K562 (cell line): Measurements from ENCODE around the gene GRIN1. TPM values are rescaled to one million over a fixed set of nuclear protein-coding genes. Genes with fewer than 3 reads are reported as not detected.

Experiments used
- ATAC-seq: fragments of 200-7000 bp; cut with Tn5 transposase; 3 replicates; pipeline ENCODE4 v1.9.1; 2020; ENCODE audit warnings: moderate library complexity
- BruUV-seq: library from RNA; stranded (reverse); fragments of 400-500 nt; replicated peaks from 2 replicates; lab custom pipeline; 2021; lab: Mats Ljungman, UMichigan
- CTCF ChIA-PET: fragments of 300-600 bp; formaldehyde crosslinking; extraction: SDS; loops from one replicate; lab custom pipeline; 2021; ENCODE audit warnings: low intra/inter-chr PET ratio; lab: Yijun Ruan, JAX
- POLR2A ChIA-PET: fragments of 300-600, 350-650 bp; sonication (Branson Sonifier 250); formaldehyde crosslinking; extraction: SDS; loops from one replicate; lab custom pipeline; 2021; ENCODE audit warnings: antibody characterized with exemption, inconsistent platforms; lab: Yijun Ruan, JAX
- DNase-seq, 4 experiments: peaks; one replicate each; pipeline versions ENCODE4 v3.0.0 to v3.0.0-alpha.2; 2011 to 2018; ENCODE audit warnings: low spot score in 3 of 4, mixed read lengths in 3 of 4; ENCODE audit errors: extremely low read depth in 1 of 4
- FAIRE-seq: peaks from 2 replicates; lab custom pipeline; 2011; peaks lifted over from hg19 to GRCh38; lab: Jason Lieb, UNC
- H2AFZ ChIP-seq: 2 replicates; pipeline ENCODE4 v1.6.0; 2011; ENCODE audit warnings: low read depth, low read length, control low read depth, inconsistent platforms
- H3K27ac ChIP-seq: fragments of 200-600 bp; 3 replicates; pipeline ENCODE4 v1.8.0; 2011; ENCODE audit warnings: low read depth, mild to moderate bottlenecking, control low read depth, inconsistent platforms, low read length, moderate library complexity, mixed read lengths; ENCODE audit errors: extremely low read depth
- H3K27me3 ChIP-seq, 2 experiments: fragments of 300-600 bp in 1 of 2; 2 replicates in 1 of 2; 3 replicates in 1 of 2; pipeline versions ENCODE4 v1.6.0 to v1.8.0; 2011; ENCODE audit warnings: inconsistent platforms in 2 of 2, low read length in 2 of 2, mild to moderate bottlenecking in 1 of 2, mixed read lengths in 1 of 2, moderate library complexity in 1 of 2; ENCODE audit not compliant: control insufficient read depth in 2 of 2, insufficient read depth in 2 of 2
- H3K36me3 ChIP-seq: fragments of 300-600 bp; 3 replicates; pipeline ENCODE4 v1.8.0; 2011; ENCODE audit warnings: mild to moderate bottlenecking, low read length, inconsistent platforms; ENCODE audit not compliant: control insufficient read depth, insufficient read depth
- H3K4me1 ChIP-seq, 2 experiments: fragments of 200-600 bp in 1 of 2; replicated peaks in 1 of 2; 2 replicates in 1 of 2; 3 replicates in 1 of 2; pipeline versions ENCODE4 v1.5.1 to v1.8.0; 2011; ENCODE audit warnings: inconsistent platforms in 2 of 2, low read length in 2 of 2, mild to moderate bottlenecking in 1 of 2, mixed read lengths in 1 of 2, moderate library complexity in 1 of 2; ENCODE audit not compliant: control insufficient read depth in 2 of 2, insufficient read depth in 2 of 2
- H3K4me2 ChIP-seq: 2 replicates; pipeline ENCODE4 v1.6.1; 2011; ENCODE audit warnings: low read length, control low read depth, inconsistent platforms, mixed read lengths; ENCODE audit not compliant: insufficient read depth
- H3K4me3 ChIP-seq: fragments of 200-600 bp; sonication (generic), shearing (Covaris generic); 2 replicates; pipeline ENCODE4 v1.5.1; 2016; ENCODE audit warnings: control low read depth, inconsistent platforms
- H3K79me2 ChIP-seq: fragments of 200-600 bp; 3 replicates; pipeline ENCODE4 v1.8.0; 2011; ENCODE audit warnings: low read length, inconsistent platforms; ENCODE audit not compliant: control insufficient read depth, insufficient read depth
- H3K9ac ChIP-seq, 2 experiments: 2 replicates each; pipeline versions ENCODE4 v1.6.0 to v1.6.1; 2011; ENCODE audit warnings: low read depth in 2 of 2, low read length in 2 of 2, control low read depth in 1 of 2, inconsistent platforms in 1 of 2, mild to moderate bottlenecking in 1 of 2, mixed read lengths in 1 of 2; ENCODE audit not compliant: insufficient read depth in 1 of 2
- H3K9me1 ChIP-seq: one replicate; pipeline ENCODE4 v1.6.0; 2011; ENCODE audit warnings: inconsistent platforms, mild to moderate bottlenecking, low read length, moderate library complexity; ENCODE audit not compliant: control insufficient read depth, insufficient read depth
- H3K9me3 ChIP-seq: replicated peaks from 2 replicates; pipeline ENCODE4 v1.5.1; 2011; ENCODE audit warnings: low read depth, low read length, inconsistent platforms; ENCODE audit not compliant: control insufficient read depth, insufficient read depth
- H4K20me1 ChIP-seq: replicated peaks from 2 replicates; pipeline ENCODE4 v1.6.1; 2011; ENCODE audit warnings: low read length, inconsistent platforms, mixed read lengths; ENCODE audit not compliant: control insufficient read depth, insufficient read depth
- CTBP1 ChIP-seq: fragments of 450-650 bp; IDR thresholded peaks from 2 replicates; pipeline ENCODE4 v1.6.1; 2016; ENCODE audit warnings: borderline replicate concordance
- ELF2 ChIP-seq: fragments of 250-450 bp; sonication (Bioruptor Pico); IDR thresholded peaks from 2 replicates; pipeline ENCODE4 v1.5.0; 2021; ENCODE audit warnings: mild to moderate bottlenecking
- ETV6 ChIP-seq, 3 experiments: fragments of 150-350 bp in 1 of 3; sonication (generic) in 1 of 3; formaldehyde crosslinking in 1 of 3; IDR thresholded peaks; 2 replicates each; pipeline versions ENCODE4 v1.6.1 to v1.8.0; 2014 to 2022; ENCODE audit warnings: borderline replicate concordance in 2 of 3, low read depth in 2 of 3, antibody characterized with exemption in 1 of 3, low read length in 1 of 3, mild to moderate bottlenecking in 1 of 3, missing genetic modification reagents in 1 of 3
- JUN ChIP-seq, 2 experiments: sonication (generic) in 1 of 2; formaldehyde crosslinking in 1 of 2; IDR thresholded peaks; 2 replicates each; pipeline versions ENCODE4 v1.6.1 to v1.8.0; 2012 to 2022; ENCODE audit warnings: borderline replicate concordance in 2 of 2, mild to moderate bottlenecking in 2 of 2, improper control_type of control experiment in 1 of 2, low read depth in 1 of 2, low read length in 1 of 2, missing genetic modification reagents in 1 of 2
- LCOR ChIP-seq: sonication (generic); formaldehyde crosslinking; IDR thresholded peaks from 2 replicates; pipeline ENCODE4 v1.8.0; 2022; ENCODE audit warnings: mild to moderate bottlenecking, missing genetic modification reagents
- MYC ChIP-seq, 2 experiments: fragments of 250-450 bp in 1 of 2; sonication (Bioruptor Pico) in 1 of 2; IDR thresholded peaks; 2 replicates each; pipeline versions ENCODE4 v1.5.1 to v1.6.1; 2012 to 2021; ENCODE audit warnings: low read depth in 2 of 2, borderline replicate concordance in 1 of 2, improper control_type of control experiment in 1 of 2, low read length in 1 of 2, mild to moderate bottlenecking in 1 of 2, moderate library complexity in 1 of 2
- MYNN ChIP-seq, 2 experiments: sonication (generic); formaldehyde crosslinking in 1 of 2; IDR thresholded peaks; 2 replicates each; pipeline versions ENCODE4 v1.5.0 to v1.6.1; 2016 to 2020; ENCODE audit warnings: antibody characterized with exemption in 1 of 2, missing genetic modification reagents in 1 of 2
- NBN ChIP-seq: fragments of 450-650 bp; IDR thresholded peaks from 2 replicates; pipeline ENCODE4 v1.6.1; 2016; ENCODE audit warnings: low read depth, mild to moderate bottlenecking
- NRF1 ChIP-seq, 2 experiments: fragments of 450-650 bp; IDR thresholded peaks in 1 of 2; conservative IDR thresholded peaks in 1 of 2; 2 replicates each; pipeline ENCODE4 v1.6.1; 2014; ENCODE audit warnings: mild to moderate bottlenecking in 2 of 2
- PHB2 ChIP-seq: fragments of 450-650 bp; IDR thresholded peaks from 2 replicates; pipeline ENCODE4 v1.6.1; 2017; ENCODE audit warnings: low read depth
- PRPF4 ChIP-seq: fragments of 200-400 bp; formaldehyde crosslinking; IDR thresholded peaks from one replicate; pipeline ENCODE4 v1.6.1; 2017; ENCODE audit warnings: low read length, low read depth, mild to moderate bottlenecking; ENCODE audit not compliant: insufficient read depth, poor library complexity, severe bottlenecking
- SMARCA4 ChIP-seq: fragments of 450-650 bp; IDR thresholded peaks from 2 replicates; pipeline ENCODE4 v1.6.1; 2016
- SP2 ChIP-seq: IDR thresholded peaks from 2 replicates; pipeline ENCODE4 v1.6.1; 2011; ENCODE audit warnings: mild to moderate bottlenecking, low read depth, low read length, moderate library complexity; ENCODE audit not compliant: poor library complexity, severe bottlenecking; ENCODE audit errors: extremely low read depth
- SREBF1 ChIP-seq: fragments of 150-350 bp; IDR thresholded peaks from 2 replicates; pipeline ENCODE4 v1.6.1; 2014; ENCODE audit warnings: antibody characterized with exemption, low read depth, low read length, borderline replicate concordance
- TOE1 ChIP-seq, 2 experiments: fragments of 450-650 bp in 1 of 2; sonication (generic) in 1 of 2; formaldehyde crosslinking in 1 of 2; IDR thresholded peaks; 2 replicates each; pipeline versions ENCODE4 v1.7.1 to v1.8.0; 2016 to 2022; ENCODE audit warnings: borderline replicate concordance in 2 of 2, mild to moderate bottlenecking in 2 of 2, antibody characterized with exemption in 1 of 2, inconsistent platforms in 1 of 2, low read depth in 1 of 2, missing genetic modification reagents in 1 of 2, moderate library complexity in 1 of 2
- ZNF140 ChIP-seq: fragments of 250-450 bp; sonication (Bioruptor Pico); IDR thresholded peaks from 2 replicates; pipeline ENCODE4 v1.8.0; 2021; ENCODE audit warnings: moderate library complexity, mild to moderate bottlenecking, inconsistent platforms
- ZNF589 ChIP-seq: fragments of 200-800 bp; sonication (Bioruptor generic); IDR thresholded peaks from 2 replicates; pipeline ENCODE4 v1.6.1; 2016; ENCODE audit warnings: low read depth, missing genetic modification characterization, missing compliant biosample characterization
- ZNF644 ChIP-seq: fragments of 200-800 bp; sonication (Bioruptor generic); IDR thresholded peaks from 2 replicates; pipeline ENCODE4 v1.6.1; 2016; ENCODE audit warnings: low read depth, missing genetic modification characterization, missing compliant biosample characterization
- WGBS: fragments of 100-300 bp; shearing (Covaris generic); methylation state at CpG from one replicate; pipeline ENCODE4 v1.1.6; 2016; ENCODE audit warnings: low coverage, mixed read lengths; ENCODE audit not compliant: insufficient coverage; ENCODE audit errors: missing lambda C conversion rate; 5-methylcytosine and 5-hydroxymethylcytosine counted together
- in situ Hi-C: fragments of 300-500 bp; cut with MboI; formaldehyde crosslinking; loops from 4 replicates; pipeline ENCODE4 v1.15.0; 2018; ENCODE audit warnings: inconsistent platforms, mixed read lengths
- intact Hi-C: fragments of 100-400 bp; cut with micrococcal nuclease; formaldehyde crosslinking; loops from 2 replicates; pipeline ENCODE4 v1.14.2; 2022
- polyA plus RNA-seq, 8 experiments: library from polyadenylated mRNA; depleted of rRNA in 4 of 8; stranded (reverse) in 5 of 8; unstranded in 3 of 8; fragments of >200 nt; fragmentation: Nextera tagmentation in 2 of 8; fragmentation: Illumina TruSeq in 1 of 8; extraction: Ambion mirVana in 2 of 8; extraction: Trizol in 1 of 8; gene quantifications; 2 replicates each; pipeline versions ENCODE4 v1.2.1 to v1.2.3, GENCODE V29; 2011 to 2014; ENCODE audit warnings: inconsistent platforms in 1 of 8, missing spikeins in 1 of 8
- total RNA-seq, 7 experiments: library from RNA; depleted of rRNA in 6 of 7; stranded (reverse); fragments of >200 nt in 6 of 7; fragmentation: Illumina TruSeq in 2 of 7; extraction: Trizol in 2 of 7; gene quantifications; 2 replicates each; pipeline versions ENCODE4 v1.2.1 to v1.2.3, GENCODE V29; 2011 to 2021; ENCODE audit warnings: low replicate concordance in 1 of 7
- TF ChIP-seq, protein P1 (sequence below): fragments of 450-650 bp; IDR thresholded peaks from one replicate; pipeline ENCODE4 v1.6.1; 2018; ENCODE audit warnings: mild to moderate bottlenecking, moderate library complexity; ENCODE audit not compliant: partially characterized antibody

GRIN1 gene
- total and polyA plus RNA-seq, 9 of the 15 experiments (the other 6 are each of a cell fraction or from before 2014, with no cell fraction given), result 0.03 to 0.35 (median 0.16) TPM; not detected in 6

DNA sequence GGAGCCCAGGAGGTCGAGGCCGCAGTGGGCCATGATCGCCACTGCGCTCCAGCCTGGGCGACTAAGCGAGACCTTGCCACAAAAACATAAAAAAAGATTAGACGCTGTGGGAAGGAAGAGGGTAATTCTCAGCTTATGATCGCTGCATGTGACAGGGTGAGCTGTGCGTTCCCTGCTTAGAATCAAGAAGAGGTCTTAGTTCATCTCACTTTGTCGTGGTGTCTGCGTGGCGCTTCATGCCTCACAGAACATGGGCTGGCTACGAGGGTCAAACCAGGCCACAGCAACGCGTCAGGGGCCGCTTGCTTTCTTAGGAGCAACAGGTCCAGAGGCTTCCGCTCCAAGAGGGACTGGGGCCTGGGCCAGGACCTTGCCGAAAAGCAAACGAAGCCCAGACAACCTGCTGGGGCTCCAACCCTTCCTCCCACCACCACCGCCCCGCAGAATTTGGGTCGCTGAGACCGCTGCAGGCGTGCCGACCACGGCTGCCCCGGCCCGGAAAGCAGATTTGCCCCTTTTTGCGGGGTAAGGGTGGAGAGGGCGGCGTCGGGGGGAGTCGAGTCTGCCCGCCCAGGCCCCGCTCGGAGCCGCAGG lies 10.0 kb upstream of the GRIN1 start:
- FAIRE-seq (no peak), ATAC-seq (peak; percentile 56), DNase-seq (peak in 2 of 4 experiments; percentile 41 to 72)
- H3K79me2 ChIP-seq, result peaks cover 35% of the 10 kb centered on the region
- H4K20me1 ChIP-seq, result no peaks in the 10 kb centered on the region
- peak overlapping the region; percentile 84 to 100 for H3K9ac ChIP-seq
- H3K4me3 ChIP-seq, result peak overlapping the region; percentile 91
- peaks cover 2% of the 10 kb centered on the region; the same call in 1 of the 3 replicates for H3K36me3 ChIP-seq
- peak overlapping the region; percentile 78 for H3K27ac ChIP-seq
- H3K4me2 ChIP-seq, result peak overlapping the region; percentile 100
- WGBS, result under 1% methylated on average over 35 of the region's 37 CpGs
- intact Hi-C loops, result loop anchor here (2.0 kb wide), 1 partner anchor 22 kb away; no protein-coding TSS in a partner anchor
- POLR2A ChIA-PET, result interaction anchor here (0.6 to 2.3 kb wide), 14 partner anchors 9 to 149 kb away, joined by 3 to 23 read pairs (median 4); partner anchors contain the start of genes GRIN1, SAPCD2, TOR4A and TUBB4B
- CTCF ChIA-PET, result no interaction called here
- in situ Hi-C loops, result loop anchor here (5.0 kb wide), 1 partner anchor 98 kb away; the partner anchor contains the start of genes CYSRT1 and RNF224
- H3K9me3 ChIP-seq, result no peaks in the 10 kb centered on the region
- no peaks in the 10 kb centered on the region for H3K9me1 ChIP-seq
- H3K27me3 ChIP-seq, result no peaks in the 10 kb centered on the region
- peak overlapping the region; percentile 99 for H2AFZ ChIP-seq
- H3K4me1 ChIP-seq, result peaks cover 12 to 37% of the 10 kb centered on the region in 2 experiments; a peak in 4 of 5 replicates
- no TSS peak for BruUV-seq
- TF ChIP-seq ZNF140 (CRISPR knock-in tag) (no peak), SP2 (no peak), TOE1 (IDR thresholded peaks at IDR 0.05; ENCODE audit: borderline replicate concordance) (no peak), TOE1 (CRISPR knock-in tag; IDR thresholded peaks at IDR 0.05; ENCODE audit: borderline replicate concordance, low read depth) (no peak), ZNF644 (tag) (no peak), PRPF4 (no peak), PHB2 (no peak), MYC (IDR thresholded peaks at IDR 0.05; ENCODE audit: low read depth, low read length) (no peak), MYC (CRISPR knock-in tag; IDR thresholded peaks at IDR 0.05; ENCODE audit: borderline replicate concordance, low read depth) (0 out of 2 replicates have a peak, but pooled peaks have one; percentile 33), SMARCA4 (peak; percentile 44; the same call in 1 of the 2 replicates), ZNF589 (CRISPR knock-in tag) (no peak), SREBF1 (no peak), JUN (IDR thresholded peaks at IDR 0.05; ENCODE audit: borderline replicate concordance, low read depth, low read length) (no peak), JUN (CRISPR knock-in tag; IDR thresholded peaks at IDR 0.05; ENCODE audit: borderline replicate concordance) (no peak), LCOR (CRISPR knock-in tag) (no peak; the same call in none of the 2 replicates), MYNN (IDR thresholded peaks at IDR 0.05) (no peak), MYNN (CRISPR knock-in tag; IDR thresholded peaks at IDR 0.05) (no peak), CTBP1 (no peak), NBN (no peak), ELF2 (CRISPR knock-in tag) (no peak), NRF1 (conservative IDR thresholded peaks at IDR 0.05 in 1 of 2, IDR thresholded peaks at IDR 0.05 in 1 of 2) (no peak), ETV6 (IDR thresholded peaks at IDR 0.05; ENCODE audit: borderline replicate concordance in 1 of 2, low read depth in 2 of 2, low read length in 1 of 2) (no peak), ETV6 (CRISPR knock-in tag; IDR thresholded peaks at IDR 0.05; ENCODE audit: borderline replicate concordance) (no peak)
- TF ChIP-seq, protein P1, sequence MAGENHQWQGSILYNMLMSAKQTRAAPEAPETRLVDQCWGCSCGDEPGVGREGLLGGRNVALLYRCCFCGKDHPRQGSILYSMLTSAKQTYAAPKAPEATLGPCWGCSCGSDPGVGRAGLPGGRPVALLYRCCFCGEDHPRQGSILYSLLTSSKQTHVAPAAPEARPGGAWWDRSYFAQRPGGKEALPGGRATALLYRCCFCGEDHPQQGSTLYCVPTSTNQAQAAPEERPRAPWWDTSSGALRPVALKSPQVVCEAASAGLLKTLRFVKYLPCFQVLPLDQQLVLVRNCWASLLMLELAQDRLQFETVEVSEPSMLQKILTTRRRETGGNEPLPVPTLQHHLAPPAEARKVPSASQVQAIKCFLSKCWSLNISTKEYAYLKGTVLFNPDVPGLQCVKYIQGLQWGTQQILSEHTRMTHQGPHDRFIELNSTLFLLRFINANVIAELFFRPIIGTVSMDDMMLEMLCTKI, result no peak
